Colonic mucosa (tissue), 4 donors: ENCODE data around the gene DENND1A. TPM values are rescaled to one million over a fixed set of nuclear protein-coding genes. Genes with fewer than 3 reads are reported as not detected.
A peak's percentile ranks its signal among the peaks of the same experiment; 100 is the strongest.

ENCODE experiments used
- DNase-seq: peaks from one replicate; pipeline ENCODE4 v3.0.0-alpha.2; 2020
- H3K27ac ChIP-seq: fragments of 200-600 bp; one replicate; pipeline ENCODE4 v1.8.0; 2021
- H3K27me3 ChIP-seq: fragments of 200-600 bp; one replicate; pipeline ENCODE4 v1.8.0; 2021
- H3K36me3 ChIP-seq: fragments of 200-600 bp; one replicate; pipeline ENCODE4 v1.8.0; 2021
- H3K4me1 ChIP-seq: fragments of 200-600 bp; one replicate; pipeline ENCODE4 v1.8.0; 2021; ENCODE audit warnings: mild to moderate bottlenecking
- H3K4me3 ChIP-seq: fragments of 200-600 bp; one replicate; pipeline ENCODE4 v1.8.0; 2021
- H3K9ac ChIP-seq, 2 donors: one replicate each; pipeline ENCODE4 v1.7.0; 2013; ENCODE audit warnings: control low read depth in 2 of 2, low read depth in 2 of 2, low read length in 2 of 2
- H3K9me3 ChIP-seq: fragments of 200-600 bp; one replicate; pipeline ENCODE4 v1.8.0; 2021
- CTCF ChIP-seq: fragments of 200-600 bp; IDR thresholded peaks from one replicate; pipeline ENCODE4 v1.8.0; 2022; ENCODE audit warnings: antibody characterized with exemption, mild to moderate bottlenecking
- intact Hi-C: fragments of 100-400 bp; cut with DNase I; formaldehyde crosslinking; loops from one replicate; pipeline ENCODE4 v1.14.1; 2022
- total RNA-seq, 2 donors: library from RNA; stranded (reverse); fragmentation: NEBNext Ultra II Directional in 1 of 2; extraction: Animal tissue kit (Norgen Biotek cat#: 25700) in 1 of 2; gene quantifications; one replicate each; pipeline ENCODE4 v1.2.1, GENCODE V29; 2021
- donor health status: healthy.
- donor health status: DM: no; HTN: no; CAD: no.
- donor health status: DM: no; HTN: no; CAD: no.

The DENND1A gene
- total RNA-seq, 2 donors from 2014 or later, result 34.3 to 39.9 TPM

DNA sequence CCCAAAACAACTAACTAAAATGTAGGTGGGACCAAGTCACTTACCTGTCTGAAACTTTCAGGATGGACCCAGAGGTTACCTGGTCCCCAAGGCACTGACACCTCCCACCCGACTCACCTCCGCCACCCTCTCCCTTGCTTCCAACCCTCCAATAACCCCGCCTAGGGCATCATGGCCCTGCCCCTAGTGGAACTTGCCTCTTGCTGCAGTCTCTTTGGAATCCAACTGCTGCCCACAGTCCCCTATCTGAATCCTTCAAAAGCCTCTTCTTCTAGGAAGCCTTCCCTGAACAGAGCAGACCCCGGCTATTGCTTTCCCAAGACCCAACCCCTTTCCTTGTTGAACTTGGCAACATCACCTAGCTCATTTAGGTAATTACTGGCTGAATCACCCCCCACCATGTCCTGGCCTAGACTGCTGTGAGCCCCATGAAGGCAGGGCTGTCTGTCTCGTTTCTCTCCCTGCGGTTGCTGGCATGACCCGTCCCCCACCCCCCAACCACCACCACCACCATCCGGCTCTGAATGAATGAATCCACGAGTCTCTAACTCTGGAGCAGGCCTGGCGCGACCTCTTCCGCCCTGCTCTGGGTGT is 564.5 kb downstream of the DENND1A start:
- DNase-seq, result no peak
- TF ChIP-seq CTCF, result no peak
- Histone ChIP-seq H3K36me3 (no peaks in the 10 kb centered on the region), H3K4me3 (no peak overlapping the region), H3K9me3 (no peaks in the 10 kb centered on the region), H3K27ac (no peak overlapping the region), H3K27me3 (no peaks in the 10 kb centered on the region), H3K9ac (no peak overlapping the region), H3K4me1 (peaks cover 3% of the 10 kb centered on the region)
- intact Hi-C loops, result no loop called here

DNA sequence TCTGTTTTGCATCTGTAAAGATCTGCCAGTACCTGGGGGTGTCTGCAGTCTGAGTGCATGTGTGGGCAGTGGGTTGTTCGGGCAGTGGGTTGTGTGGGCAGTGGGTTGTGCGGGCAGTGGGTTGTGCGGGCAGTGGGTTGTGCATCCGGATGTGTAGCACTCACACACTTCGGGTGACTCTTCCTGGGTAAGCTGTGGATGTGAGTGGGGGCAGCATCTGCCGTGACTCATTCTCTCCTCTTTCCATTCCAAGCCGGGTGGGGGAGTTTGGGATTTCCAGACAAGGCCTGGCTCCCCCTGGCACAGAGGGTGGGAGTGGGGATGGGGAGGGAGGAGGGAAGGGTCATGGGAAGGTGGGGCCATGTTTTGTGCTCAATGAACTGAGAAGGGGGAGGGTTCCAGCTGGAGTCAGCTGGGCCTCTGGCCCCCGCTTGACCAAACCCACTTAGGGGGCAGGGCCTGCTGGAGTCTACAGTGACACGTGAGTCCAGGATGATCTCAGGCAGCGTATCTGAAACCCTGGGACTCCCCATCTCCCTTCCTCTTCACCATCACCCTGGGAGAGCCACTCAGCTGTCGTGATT is 565.6 kb downstream of the DENND1A start:
- Histone ChIP-seq H3K36me3 (no peaks in the 10 kb centered on the region), H3K27me3 (no peaks in the 10 kb centered on the region), H3K4me3 (no peak overlapping the region), H3K27ac (no peak overlapping the region), H3K9me3 (no peaks in the 10 kb centered on the region), H3K9ac (no peak overlapping the region), H3K4me1 (peaks cover 10% of the 10 kb centered on the region)
- no peak for DNase-seq
- TF ChIP-seq CTCF, result no peak
- intact Hi-C loops, result no loop called here

GRCh38 chr9:123362856-123363255 is 567.1 kb downstream of the DENND1A start:
- intact Hi-C loops, result no loop called here
- no peak for TF ChIP-seq CTCF
- Histone ChIP-seq H3K27ac (no peak overlapping the region), H3K36me3 (no peaks in the 10 kb centered on the region), H3K27me3 (no peaks in the 10 kb centered on the region), H3K4me3 (no peak overlapping the region), H3K9ac (no peak overlapping the region), H3K9me3 (no peaks in the 10 kb centered on the region), H3K4me1 (peaks cover 10% of the 10 kb centered on the region)
- no peak for DNase-seq

DNA sequence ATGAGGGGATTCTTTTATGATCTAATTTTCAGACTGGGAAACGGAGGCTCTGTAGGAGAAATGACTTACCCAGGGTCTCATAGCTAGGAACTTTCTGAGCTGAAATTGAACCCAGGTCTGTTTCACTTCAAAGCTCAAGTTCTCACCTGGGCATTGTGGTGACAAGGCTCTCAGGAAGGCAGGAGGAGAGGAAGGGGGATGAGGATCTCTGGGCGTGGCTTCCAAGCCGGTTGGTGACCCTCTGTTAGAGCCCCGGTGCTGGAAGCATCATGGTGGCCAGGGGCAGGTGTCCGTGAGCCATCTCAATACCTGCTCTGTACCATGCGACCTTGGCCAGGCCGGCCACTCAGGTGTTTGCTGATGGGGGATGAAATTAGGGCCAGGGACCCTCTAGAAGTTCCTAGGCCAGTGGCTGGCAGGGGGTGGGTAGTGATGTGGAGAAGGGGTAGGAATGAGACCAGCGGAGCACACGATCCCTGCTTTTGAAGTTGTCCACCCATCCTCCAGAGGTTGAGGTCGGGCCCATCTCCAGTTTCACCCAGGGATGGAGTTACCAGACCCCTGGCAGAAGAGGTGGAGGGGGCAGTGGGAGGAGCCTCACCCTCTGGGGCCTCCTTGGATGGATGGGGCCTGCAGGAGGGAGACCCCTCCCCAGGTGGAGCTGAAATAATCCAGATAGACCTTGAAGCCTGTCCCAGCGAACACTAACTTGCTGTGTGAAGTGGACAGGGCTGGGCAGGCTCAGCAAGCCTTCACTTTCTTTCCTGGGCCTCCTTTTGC is 568.0 kb downstream of the DENND1A start:
- peaks cover 10% of the 10 kb centered on the region for H3K4me1 ChIP-seq
- no peak for DNase-seq
- H3K9ac ChIP-seq, result no peak overlapping the region
- intact Hi-C loops, result no loop called here
- no peaks in the 10 kb centered on the region for H3K9me3 ChIP-seq
- no peak for TF ChIP-seq CTCF
- no peak overlapping the region for H3K4me3 ChIP-seq
- H3K27me3 ChIP-seq, result no peaks in the 10 kb centered on the region
- H3K36me3 ChIP-seq, result no peaks in the 10 kb centered on the region
- no peak overlapping the region for H3K27ac ChIP-seq

- Histone ChIP-seq H3K36me3 (no peaks in the 10 kb centered on the region), H3K9ac (no peak overlapping the region), H3K9me3 (no peaks in the 10 kb centered on the region), H3K27me3 (no peaks in the 10 kb centered on the region), H3K4me1 (peaks cover 10% of the 10 kb centered on the region), H3K27ac (peak overlapping the region; percentile 36), H3K4me3 (no peak overlapping the region)
- intact Hi-C loops, result no loop called here
- DNase-seq, result peak; percentile 54
- TF ChIP-seq CTCF, result no peak
Observed at GRCh38 chr9:123361086-123361730, 568.7 kb downstream of the DENND1A start.
